ENCODE measurements around the gene ATXN3L. TPM values are rescaled to one million over a fixed set of nuclear protein-coding genes. Genes with fewer than 3 reads are reported as not detected.

The ATXN3L gene
- total RNA-seq = not detected
- polyA plus RNA-seq = not detected

DNA sequence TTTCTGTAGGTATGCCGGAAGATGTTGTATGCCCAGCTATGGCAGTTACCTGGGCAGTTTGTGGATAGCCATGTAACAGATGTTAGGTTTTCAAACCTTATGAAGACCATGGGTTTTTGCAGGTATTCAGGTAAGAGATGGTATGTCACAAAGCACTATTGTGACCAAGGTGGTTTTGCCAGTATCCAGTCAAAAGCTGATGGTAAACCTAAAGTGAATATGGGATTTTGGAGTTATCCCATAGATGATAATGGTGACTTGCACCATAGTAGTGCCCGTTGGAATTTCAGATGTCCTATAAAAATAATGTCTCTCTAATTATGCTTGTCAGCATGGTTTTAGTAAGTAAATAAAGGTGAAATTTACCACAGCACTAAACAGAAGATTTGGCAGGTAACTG, at the start of gene ATXN3L:
ATXN3L (minus strand) TSS at position 101 of the 400 bp plus-strand sequence. CDS start 119 bp downstream, outside the sequence.
- Histone ChIP-seq H3K4me3 (no peak within 1 kb of the TSS), H3K36me3 (no peaks in the 10 kb centered on the region), H3K27ac (no peak within 1 kb of the TSS), H3K9me3 (no peaks in the 10 kb centered on the region), H3K4me1 (no peaks in the 10 kb centered on the region), H3K27me3 (peaks cover 0 to 3% (median 0%) of the 10 kb centered on the region in 4 donors)
- TF ChIP-seq, protein P1, sequence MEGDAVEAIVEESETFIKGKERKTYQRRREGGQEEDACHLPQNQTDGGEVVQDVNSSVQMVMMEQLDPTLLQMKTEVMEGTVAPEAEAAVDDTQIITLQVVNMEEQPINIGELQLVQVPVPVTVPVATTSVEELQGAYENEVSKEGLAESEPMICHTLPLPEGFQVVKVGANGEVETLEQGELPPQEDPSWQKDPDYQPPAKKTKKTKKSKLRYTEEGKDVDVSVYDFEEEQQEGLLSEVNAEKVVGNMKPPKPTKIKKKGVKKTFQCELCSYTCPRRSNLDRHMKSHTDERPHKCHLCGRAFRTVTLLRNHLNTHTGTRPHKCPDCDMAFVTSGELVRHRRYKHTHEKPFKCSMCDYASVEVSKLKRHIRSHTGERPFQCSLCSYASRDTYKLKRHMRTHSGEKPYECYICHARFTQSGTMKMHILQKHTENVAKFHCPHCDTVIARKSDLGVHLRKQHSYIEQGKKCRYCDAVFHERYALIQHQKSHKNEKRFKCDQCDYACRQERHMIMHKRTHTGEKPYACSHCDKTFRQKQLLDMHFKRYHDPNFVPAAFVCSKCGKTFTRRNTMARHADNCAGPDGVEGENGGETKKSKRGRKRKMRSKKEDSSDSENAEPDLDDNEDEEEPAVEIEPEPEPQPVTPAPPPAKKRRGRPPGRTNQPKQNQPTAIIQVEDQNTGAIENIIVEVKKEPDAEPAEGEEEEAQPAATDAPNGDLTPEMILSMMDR (IDR thresholded peaks at IDR 0.05) = no peak
- intact Hi-C loops (cut with DNase I) = no loop called here
- 80 to 87% methylated on average over 2 of the region's 2 CpGs for WGBS, 2 donors
- FAIRE-seq (no peak), DNase-seq (no peak), ATAC-seq (no peak)

DNA sequence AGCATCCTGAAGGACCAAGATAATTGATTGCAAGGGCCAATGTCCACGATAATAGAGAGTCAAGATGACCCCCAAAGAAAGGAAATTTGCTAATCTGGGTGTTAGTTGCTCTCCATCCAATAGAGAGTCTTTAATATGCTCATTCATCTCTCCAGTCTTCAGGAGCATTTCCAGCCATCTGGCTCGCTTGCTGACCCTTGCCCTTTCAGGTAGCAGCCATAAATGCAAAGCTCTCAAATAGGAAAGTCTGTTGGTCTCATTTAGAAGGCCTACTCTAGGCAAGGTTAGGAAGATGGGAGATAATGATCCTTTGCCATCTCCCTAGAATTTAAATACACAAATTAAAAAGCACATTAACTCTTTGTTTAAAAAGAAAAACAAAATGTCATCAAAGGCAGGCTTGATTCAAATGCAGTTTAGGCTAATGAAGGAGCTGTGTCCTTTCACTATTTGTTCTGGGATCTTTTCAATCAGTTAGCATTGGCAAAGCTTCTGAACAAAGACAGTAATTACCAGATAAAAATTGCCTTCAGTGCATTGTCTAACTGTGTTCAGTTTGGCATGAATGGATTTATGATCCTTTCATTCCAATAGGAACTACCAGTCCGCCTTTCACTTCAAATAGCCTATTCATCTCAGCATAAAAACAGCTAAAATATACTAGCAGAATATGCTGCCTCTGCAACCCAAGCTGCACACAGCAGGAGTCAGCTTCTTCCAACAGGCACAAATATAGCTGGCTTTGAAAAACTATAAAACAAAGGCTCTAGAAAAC, 49.6 kb upstream of the ATXN3L start:
- H3K36me3 ChIP-seq = no peaks in the 10 kb centered on the region
- H3K27me3 ChIP-seq = no peaks in the 10 kb centered on the region
- 71 to 85% methylated on average over 3 of the region's 3 CpGs for WGBS, 2 donors
- TF ChIP-seq, protein P1 (IDR thresholded peaks at IDR 0.05) = no peak
- H3K4me3 ChIP-seq = no peak overlapping the region
- intact Hi-C loops (cut with DNase I) = no loop called here
- H3K4me1 ChIP-seq = no peaks in the 10 kb centered on the region
- ATAC-seq (no peak), DNase-seq (no peak), FAIRE-seq (no peak)
- H3K9me3 ChIP-seq = no peaks in the 10 kb centered on the region
- H3K27ac ChIP-seq = no peak overlapping the region

DNA sequence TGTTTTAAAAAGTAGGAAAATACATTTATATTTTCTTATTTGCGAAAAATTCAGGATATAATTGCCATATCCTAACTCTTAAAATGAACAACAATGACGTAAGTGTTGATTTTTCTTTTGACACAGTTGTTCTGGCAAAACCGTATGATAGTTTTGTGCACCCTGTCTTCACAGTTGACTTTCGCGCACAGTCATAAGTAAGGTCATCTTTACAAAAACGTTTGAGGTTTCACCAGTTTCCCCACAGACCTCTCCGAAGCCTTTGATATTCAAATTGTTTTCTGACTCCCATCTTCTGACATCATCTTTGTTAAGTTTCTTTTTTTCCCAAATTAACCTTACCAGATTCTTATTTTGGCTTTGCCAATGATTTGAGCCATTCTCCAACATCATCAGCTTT, 48.1 kb upstream of the ATXN3L start:
- TF ChIP-seq, protein P1 (IDR thresholded peaks at IDR 0.05) = no peak
- no peaks in the 10 kb centered on the region for H3K9me3 ChIP-seq
- no peak overlapping the region for H3K4me3 ChIP-seq
- DNase-seq (no peak), ATAC-seq (no peak), FAIRE-seq (no peak)
- no peaks in the 10 kb centered on the region for H3K27me3 ChIP-seq
- H3K27ac ChIP-seq = no peak overlapping the region
- H3K4me1 ChIP-seq = no peaks in the 10 kb centered on the region
- 70 to 85% methylated on average over 7 of the region's 7 CpGs for whole genome bisulfite sequencing, 2 donors
- no peaks in the 10 kb centered on the region for H3K36me3 ChIP-seq
- intact Hi-C loops (cut with DNase I) = no loop called here

DNA sequence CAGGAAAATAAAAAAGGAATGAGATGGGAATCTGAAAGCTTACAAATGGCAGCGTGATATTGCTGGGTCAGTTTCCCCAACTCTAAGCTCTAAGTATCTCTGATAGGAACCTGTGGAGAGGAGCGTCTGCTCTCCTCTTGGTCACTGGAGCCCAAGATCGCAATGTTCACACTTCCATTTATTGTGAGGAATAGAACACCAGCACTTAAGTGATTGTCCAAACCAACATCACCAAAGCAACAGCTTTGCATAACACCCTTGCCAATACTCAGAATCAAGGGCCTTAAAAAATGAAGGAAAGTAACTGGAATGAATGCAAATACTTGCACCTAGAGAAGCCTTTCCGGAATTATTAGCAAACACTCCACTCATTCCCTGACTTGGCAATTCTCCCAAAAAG, 46.8 kb upstream of the ATXN3L start:
- ATAC-seq = no peak

More for the DNA sequence above, 46.8 kb upstream of the ATXN3L start:
- TF ChIP-seq, protein P1 (IDR thresholded peaks at IDR 0.05) = no peak
- no peaks in the 10 kb centered on the region for H3K36me3 ChIP-seq
- intact Hi-C loops (cut with DNase I) = no loop called here
- no peak for DNase-seq
- H3K27ac ChIP-seq = no peak overlapping the region
- H3K4me3 ChIP-seq = no peak overlapping the region
- 81 to 90% methylated on average over 4 of the region's 4 CpGs for WGBS, 2 donors
- FAIRE-seq = no peak
- H3K27me3 ChIP-seq = no peaks in the 10 kb centered on the region
- no peaks in the 10 kb centered on the region for H3K4me1 ChIP-seq
- H3K9me3 ChIP-seq = no peaks in the 10 kb centered on the region
